ENCODE measurements around the gene LRRFIP1. TPM values are rescaled to one million over a fixed set of nuclear protein-coding genes. Genes with fewer than 3 reads are reported as not detected.

Gene LRRFIP1
- total and polyA plus RNA-seq, 9 of the 15 experiments (the other 6 are each of a cell fraction or from before 2014, with no cell fraction given): 13.1 to 45.2 (median 31.3) TPM

- TF ChIP-seq SREBF1 (IDR thresholded peaks at IDR 0.05; ENCODE audit: borderline replicate concordance, low read depth, low read length) (no peak), ZNF165 (CRISPR knock-in tag; IDR thresholded peaks at IDR 0.05; ENCODE audit: borderline replicate concordance) (no peak), LARP7 (IDR thresholded peaks at IDR 0.05) (no peak), RFX5 (IDR thresholded peaks at IDR 0.05; ENCODE audit: low read depth, low read length) (no peak), MYC (IDR thresholded peaks at IDR 0.05; ENCODE audit: low read depth, low read length) (no peak), MYC (CRISPR knock-in tag; IDR thresholded peaks at IDR 0.05; ENCODE audit: borderline replicate concordance, low read depth) (no peak), KDM1A (IDR thresholded peaks at IDR 0.05) (no peak), ZNF212 (CRISPR knock-in tag; IDR thresholded peaks at IDR 0.05) (no peak), PHTF2 (CRISPR knock-in tag; IDR thresholded peaks at IDR 0.05) (no peak), RBM17 (IDR thresholded peaks at IDR 0.05; ENCODE audit: borderline replicate concordance, low read depth, low read length) (no peak), NRF1 (conservative IDR thresholded peaks at IDR 0.05 in 1 of 2, IDR thresholded peaks at IDR 0.05 in 1 of 2) (no peak; a peak in 2 of 4 replicates), ZNF444 (CRISPR knock-in tag; IDR thresholded peaks at IDR 0.05) (no peak), NKRF (IDR thresholded peaks at IDR 0.05; ENCODE audit: borderline replicate concordance) (no peak), MXD1 (CRISPR knock-in tag; IDR thresholded peaks at IDR 0.05; ENCODE audit: borderline replicate concordance, poor library complexity, severe bottlenecking) (no peak), SPI1 (IDR thresholded peaks at IDR 0.05; ENCODE audit: borderline replicate concordance, low read depth, low read length) (no peak), ZNF561 (CRISPR knock-in tag; conservative IDR thresholded peaks at IDR 0.05) (no peak), CGGBP1 (CRISPR knock-in tag; IDR thresholded peaks at IDR 0.05) (no peak)
- TF ChIP-seq, protein P1, sequence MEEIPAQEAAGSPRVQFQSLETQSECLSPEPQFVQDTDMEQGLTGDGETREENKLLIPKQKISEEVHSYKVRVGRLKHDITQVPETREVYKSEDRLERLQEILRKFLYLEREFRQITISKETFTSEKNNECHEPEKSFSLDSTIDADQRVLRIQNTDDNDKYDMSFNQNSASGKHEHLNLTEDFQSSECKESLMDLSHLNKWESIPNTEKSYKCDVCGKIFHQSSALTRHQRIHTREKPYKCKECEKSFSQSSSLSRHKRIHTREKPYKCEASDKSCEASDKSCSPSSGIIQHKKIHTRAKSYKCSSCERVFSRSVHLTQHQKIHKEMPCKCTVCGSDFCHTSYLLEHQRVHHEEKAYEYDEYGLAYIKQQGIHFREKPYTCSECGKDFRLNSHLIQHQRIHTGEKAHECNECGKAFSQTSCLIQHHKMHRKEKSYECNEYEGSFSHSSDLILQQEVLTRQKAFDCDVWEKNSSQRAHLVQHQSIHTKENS (CRISPR knock-in tag; IDR thresholded peaks at IDR 0.05): no peak
- TF ChIP-seq, protein P2, sequence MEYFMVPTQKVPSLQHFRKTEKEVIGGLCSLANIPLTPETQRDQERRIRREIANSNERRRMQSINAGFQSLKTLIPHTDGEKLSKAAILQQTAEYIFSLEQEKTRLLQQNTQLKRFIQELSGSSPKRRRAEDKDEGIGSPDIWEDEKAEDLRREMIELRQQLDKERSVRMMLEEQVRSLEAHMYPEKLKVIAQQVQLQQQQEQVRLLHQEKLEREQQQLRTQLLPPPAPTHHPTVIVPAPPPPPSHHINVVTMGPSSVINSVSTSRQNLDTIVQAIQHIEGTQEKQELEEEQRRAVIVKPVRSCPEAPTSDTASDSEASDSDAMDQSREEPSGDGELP (CRISPR knock-in tag; IDR thresholded peaks at IDR 0.05; ENCODE audit: borderline replicate concordance): no peak
Observed at GRCh38 chr2:237691908-237692600, 64.7 kb downstream of the LRRFIP1 start (continued).

Data from K562 (cell line).